Fibroblast of peridontal ligament (primary cell): Measurements from ENCODE around the gene RBM20.

ENCODE experiments used
- DNase-seq: peaks from one replicate; pipeline ENCODE4 v3.0.0-alpha.2; 2010; ENCODE audit errors: extremely low read depth

The RBM20 gene

GRCh38 chr10:110870823-110871297 is 226.7 kb downstream of the RBM20 start:
- DNase-seq = peak; percentile 49

- DNase-seq = peak; percentile 98
Observed at GRCh38 chr10:110871298-110872084, 227.4 kb downstream of the RBM20 start, which contains the start of gene PDCD4. PDCD4 (plus strand) TSS chr10:110871928; CDS start chr10:110876028, 4,100 bp downstream.

- peak; percentile 87 for DNase-seq
Observed at GRCh38 chr10:110872145-110872983, 228.2 kb downstream of the RBM20 start.

- no peak for DNase-seq
Observed at GRCh38 chr10:110872984-110873923, 229.1 kb downstream of the RBM20 start.

GRCh38 chr10:110873951-110874350 is 229.8 kb downstream of the RBM20 start:
- DNase-seq = no peak

- no peak for DNase-seq
Observed at GRCh38 chr10:110876000-110876399, 231.9 kb downstream of the RBM20 start.

- no peak for DNase-seq
Observed at GRCh38 chr10:110876788-110877187, 232.7 kb downstream of the RBM20 start.

GRCh38 chr10:110880012-110880411 is 235.9 kb downstream of the RBM20 start:
- DNase-seq = no peak

GRCh38 chr10:110881247-110881646 is 237.1 kb downstream of the RBM20 start:
- DNase-seq = no peak

- DNase-seq = peak; percentile 48
Observed at GRCh38 chr10:110881905-110882304, 237.8 kb downstream of the RBM20 start.

- peak; percentile 21 for DNase-seq
Observed at GRCh38 chr10:110883924-110884323, 239.8 kb downstream of the RBM20 start.

GRCh38 chr10:110885932-110886674 is 242.0 kb downstream of the RBM20 start:
- no peak for DNase-seq

- DNase-seq = no peak
Observed at GRCh38 chr10:110887560-110887959, 243.4 kb downstream of the RBM20 start.
